ENCODE results near the gene COPS2. TPM values are rescaled to one million over a fixed set of nuclear protein-coding genes. Genes with fewer than 3 reads are reported as not detected.

The COPS2 gene
- total and polyA plus RNA-seq, 5 experiments from 2014 or later: 26.2 to 60.2 (median 32.4) TPM

GRCh38 chr15:49154359-49154758 lies 1.0 kb downstream of the COPS2 start:
- Mint-ChIP-seq H3K27me3 (no peaks in the 10 kb centered on the region), H3K4me1 (peaks cover 9 to 71% (median 57%) of the 10 kb centered on the region in 4 donors), H3K4me3 (peak overlapping the region; percentile 98 to 100 (median 99)), H3K27ac (peak overlapping the region in 8 of 10 donors; percentile 85 to 100 (median 99)), H3K9me3 (no peaks in the 10 kb centered on the region), H3K36me3 (peaks cover 0 to 7% (median 0%) of the 10 kb centered on the region in 3 donors)
- DNase-seq (no peak), ATAC-seq (no peak)
- POLR2A ChIA-PET: interaction anchor here (2.1 to 2.8 kb wide), 4 partner anchors 16 to 466 kb away, joined by 13 to 34 read pairs (median 21); partner anchors contain the start of genes DTWD1, EID1, FAM227B and GALK2

GRCh38 chr15:49152552-49153312 lies 2.7 kb downstream of the COPS2 start:
- no peaks in the 10 kb centered on the region for H3K9me3 Mint-ChIP-seq
- POLR2A ChIA-PET: interaction anchor here (1.3 kb wide), 1 partner anchor 275 kb away, joined by 4 read pairs; the partner anchor contains the start of gene EID1
- peaks cover 0 to 11% (median 0%) of the 10 kb centered on the region in 3 donors for H3K36me3 Mint-ChIP-seq
- no peaks in the 10 kb centered on the region for H3K27me3 Mint-ChIP-seq
- H3K4me1 Mint-ChIP-seq: peaks cover 16 to 79% (median 70%) of the 10 kb centered on the region in 4 donors
- H3K27ac Mint-ChIP-seq: peak overlapping the region in 3 of 10 donors; percentile 40 to 59 (median 53)
- no peak for ATAC-seq
- H3K4me3 Mint-ChIP-seq: peak overlapping the region in 9 of 10 donors; percentile 2 to 100 (median 75)
- DNase-seq: no peak

- POLR2A ChIA-PET: no interaction called here
- Mint-ChIP-seq H3K4me1 (peaks cover 17 to 79% (median 71%) of the 10 kb centered on the region in 4 donors), H3K27me3 (no peaks in the 10 kb centered on the region), H3K36me3 (peaks cover 0 to 12% (median 0%) of the 10 kb centered on the region in 3 donors), H3K27ac (peak overlapping the region in 1 of 10 donors; percentile 53), H3K4me3 (no peak overlapping the region), H3K9me3 (no peaks in the 10 kb centered on the region)
- DNase-seq (no peak), ATAC-seq (no peak)
Observed at GRCh38 chr15:49151831-49152230, 3.6 kb downstream of the COPS2 start.

DNA sequence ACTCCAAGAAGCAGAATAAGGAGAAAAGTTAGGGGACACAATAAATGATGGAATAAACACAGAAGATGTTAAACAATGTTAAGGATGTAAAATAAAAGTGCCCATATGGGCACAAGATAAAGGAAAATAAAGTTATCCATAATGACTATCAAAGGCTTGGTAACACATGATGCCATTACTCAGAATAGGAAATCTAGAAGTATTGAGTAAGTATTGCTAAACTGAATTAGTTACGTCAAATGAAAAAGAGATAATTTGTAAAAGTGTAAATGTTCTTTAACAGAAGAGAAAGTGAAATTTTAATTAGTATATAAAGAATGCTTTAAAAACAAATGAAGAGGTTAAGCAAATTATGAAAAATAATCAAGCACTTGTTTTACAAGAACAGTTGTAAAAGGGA lies 6.7 kb downstream of the COPS2 start:
- H3K4me3 Mint-ChIP-seq: peak overlapping the region in 4 of 10 donors; percentile 4 to 14 (median 10)
- DNase-seq: no peak

GRCh38 chr15:49148298-49148697 lies 7.1 kb downstream of the COPS2 start:
- DNase-seq (no peak), ATAC-seq (no peak)
- H3K4me3 Mint-ChIP-seq: peak overlapping the region in 4 of 10 donors; percentile 4 to 14 (median 10)
- peaks cover 17 to 63% (median 60%) of the 10 kb centered on the region in 4 donors for H3K4me1 Mint-ChIP-seq
- POLR2A ChIA-PET: no interaction called here
- H3K27me3 Mint-ChIP-seq: no peaks in the 10 kb centered on the region
- peaks cover under 1 to 30% (median 2%) of the 10 kb centered on the region in 3 donors for H3K36me3 Mint-ChIP-seq
- peak overlapping the region in 3 of 10 donors; percentile 3 to 18 (median 16) for H3K27ac Mint-ChIP-seq
- H3K9me3 Mint-ChIP-seq: no peaks in the 10 kb centered on the region

More for the DNA sequence above, 6.7 kb downstream of the COPS2 start:
- Mint-ChIP-seq H3K4me1 (peaks cover 18 to 67% (median 64%) of the 10 kb centered on the region in 4 donors), H3K27ac (peak overlapping the region in 3 of 10 donors; percentile 3 to 18 (median 16)), H3K27me3 (no peaks in the 10 kb centered on the region), H3K9me3 (no peaks in the 10 kb centered on the region), H3K36me3 (peaks cover 0 to 26% (median 0%) of the 10 kb centered on the region in 3 donors)
- ATAC-seq: no peak
- POLR2A ChIA-PET: no interaction called here

GRCh38 chr15:49145651-49146609 lies 9.5 kb downstream of the COPS2 start:
- Mint-ChIP-seq H3K4me3 (peak overlapping the region in 1 of 10 donors; percentile 15), H3K27me3 (no peaks in the 10 kb centered on the region), H3K4me1 (peaks cover 20 to 51% (median 49%) of the 10 kb centered on the region in 4 donors), H3K9me3 (no peaks in the 10 kb centered on the region), H3K36me3 (peaks cover 3 to 52% (median 9%) of the 10 kb centered on the region in 3 donors), H3K27ac (peak overlapping the region in 3 of 10 donors; percentile 24 to 74 (median 62))
- POLR2A ChIA-PET: no interaction called here
- DNase-seq: peak in 7 of 10 donors; percentile 3 to 63 (median 18)
- peak; percentile 39 to 58 for ATAC-seq

DNA sequence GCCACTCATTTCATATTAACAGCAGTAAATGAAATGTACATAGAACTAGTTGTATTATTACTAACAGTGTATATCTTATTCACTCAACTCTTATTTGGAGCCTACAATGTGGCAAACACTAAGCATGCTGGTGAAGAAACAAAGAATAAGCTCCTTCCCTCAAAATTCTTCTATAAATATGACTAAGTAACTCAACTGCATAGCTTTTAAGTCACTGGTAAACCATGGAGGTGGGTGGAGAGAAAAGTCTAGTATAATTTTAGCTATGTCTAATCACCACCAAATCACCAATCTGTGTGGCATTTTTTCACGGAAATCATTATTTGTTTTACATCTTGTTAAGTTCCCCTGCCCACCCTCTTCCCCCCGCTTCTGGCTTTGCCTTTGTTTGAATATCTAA lies 17.5 kb downstream of the COPS2 start:
- no peak for ATAC-seq
- no peak overlapping the region for H3K27ac Mint-ChIP-seq
- peaks cover under 1 to 13% (median 7%) of the 10 kb centered on the region in 4 donors for H3K4me1 Mint-ChIP-seq
- no peak for DNase-seq
- no peaks in the 10 kb centered on the region for H3K27me3 Mint-ChIP-seq
- H3K9me3 Mint-ChIP-seq: no peaks in the 10 kb centered on the region
- POLR2A ChIA-PET: interaction anchor here (0.6 kb wide), 1 partner anchor 410 kb away, joined by 5 read pairs; no protein-coding TSS in a partner anchor
- H3K4me3 Mint-ChIP-seq: no peak overlapping the region
- peaks cover 2 to 87% (median 11%) of the 10 kb centered on the region in 3 donors for H3K36me3 Mint-ChIP-seq

- H3K36me3 Mint-ChIP-seq: peaks cover 0 to 81% (median 9%) of the 10 kb centered on the region in 3 donors
- no peaks in the 10 kb centered on the region for H3K9me3 Mint-ChIP-seq
- H3K4me3 Mint-ChIP-seq: no peak overlapping the region
- no peaks in the 10 kb centered on the region for H3K27me3 Mint-ChIP-seq
- H3K27ac Mint-ChIP-seq: peak overlapping the region in 1 of 10 donors; percentile 4
- DNase-seq: no peak
- no peak for ATAC-seq
- POLR2A ChIA-PET: no interaction called here
- peaks cover 0 to 13% (median 5%) of the 10 kb centered on the region in 4 donors for H3K4me1 Mint-ChIP-seq
Observed at GRCh38 chr15:49135911-49136310, 19.5 kb downstream of the COPS2 start.

DNA sequence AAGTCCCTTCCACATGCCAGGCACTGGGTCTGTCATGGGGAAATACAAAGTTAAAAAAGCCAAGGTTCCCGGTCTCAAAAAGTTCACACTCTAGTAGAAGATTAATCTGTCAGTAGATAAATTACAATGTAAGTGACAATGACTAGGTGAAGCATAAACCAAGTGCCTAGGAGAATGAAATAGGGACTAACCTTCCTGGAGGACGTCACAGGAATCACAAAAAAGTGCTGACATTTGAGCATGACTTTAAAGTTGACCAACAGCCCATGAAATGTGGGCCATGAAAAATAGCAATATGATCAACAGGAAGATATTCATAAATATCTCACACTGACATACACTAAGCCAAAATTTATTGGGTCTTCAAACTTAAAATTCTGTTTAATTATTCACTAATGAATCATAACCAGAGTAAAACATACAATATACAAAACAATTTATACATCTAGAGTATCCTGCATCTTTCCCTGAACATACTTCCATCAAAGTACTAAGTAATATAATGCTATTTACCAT lies 20.0 kb downstream of the COPS2 start:
- H3K4me3 Mint-ChIP-seq: no peak overlapping the region
- DNase-seq: no peak
- POLR2A ChIA-PET: no interaction called here
- no peaks in the 10 kb centered on the region for H3K9me3 Mint-ChIP-seq
- H3K36me3 Mint-ChIP-seq: peaks cover 0 to 79% (median 9%) of the 10 kb centered on the region in 3 donors
- no peak for ATAC-seq
- peaks cover 0 to 13% (median 5%) of the 10 kb centered on the region in 4 donors for H3K4me1 Mint-ChIP-seq
- no peaks in the 10 kb centered on the region for H3K27me3 Mint-ChIP-seq
- peak overlapping the region in 3 of 10 donors; percentile 4 to 33 (median 27) for H3K27ac Mint-ChIP-seq

GRCh38 chr15:49134683-49135341 lies 20.6 kb downstream of the COPS2 start:
- ATAC-seq: no peak

DNA sequence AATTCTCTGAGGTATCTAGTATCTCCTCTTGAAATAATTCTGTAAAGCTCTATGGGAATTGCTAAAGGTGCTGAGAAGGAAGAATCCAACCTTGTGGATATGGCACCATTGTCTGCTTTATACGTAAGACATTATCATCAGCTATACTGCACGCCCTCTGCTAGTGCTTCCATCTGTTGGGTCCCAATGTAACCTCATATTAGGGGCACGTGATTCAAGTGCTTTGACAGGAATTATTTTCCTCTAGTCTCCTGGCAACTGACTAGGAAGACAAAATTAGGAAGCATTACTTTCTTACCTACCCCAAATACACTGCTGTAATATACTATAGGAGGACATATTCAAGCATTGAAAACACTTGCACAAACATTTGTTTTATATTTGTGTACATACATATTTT lies 24.0 kb downstream of the COPS2 start:
- POLR2A ChIA-PET: no interaction called here
- Mint-ChIP-seq H3K27me3 (no peaks in the 10 kb centered on the region), H3K4me3 (no peak overlapping the region), H3K36me3 (peaks cover 0 to 80% (median 21%) of the 10 kb centered on the region in 3 donors), H3K27ac (peak overlapping the region in 1 of 10 donors; percentile 65), H3K9me3 (no peaks in the 10 kb centered on the region), H3K4me1 (peaks cover 0 to 11% (median 5%) of the 10 kb centered on the region in 4 donors)
- DNase-seq (no peak), ATAC-seq (no peak)

More at GRCh38 chr15:49134683-49135341, 20.6 kb downstream of the COPS2 start:
- peaks cover 0 to 79% (median 11%) of the 10 kb centered on the region in 3 donors for H3K36me3 Mint-ChIP-seq
- no peaks in the 10 kb centered on the region for H3K9me3 Mint-ChIP-seq
- H3K27me3 Mint-ChIP-seq: no peaks in the 10 kb centered on the region
- peak overlapping the region in 3 of 10 donors; percentile 4 to 33 (median 27) for H3K27ac Mint-ChIP-seq
- DNase-seq: no peak
- peaks cover 0 to 13% (median 5%) of the 10 kb centered on the region in 4 donors for H3K4me1 Mint-ChIP-seq
- POLR2A ChIA-PET: no interaction called here
- H3K4me3 Mint-ChIP-seq: no peak overlapping the region

Measured in naive thymus-derived CD8-positive, alpha-beta T cell (primary cell).